Measurements from ENCODE around the gene HLA-B. TPM values are rescaled to one million over a fixed set of nuclear protein-coding genes. Genes with fewer than 3 reads are reported as not detected.
A peak's percentile ranks its signal among the peaks of the same experiment; 100 is the strongest.
"Not testable (repeated sequence)": the region's sequence is repeated elsewhere in the genome, so short reads cannot be mapped to it uniquely, and the experiment has no call there.

The HLA-B gene
- total RNA-seq, 1 donor from 2014 or later, result 990 TPM

DNA sequence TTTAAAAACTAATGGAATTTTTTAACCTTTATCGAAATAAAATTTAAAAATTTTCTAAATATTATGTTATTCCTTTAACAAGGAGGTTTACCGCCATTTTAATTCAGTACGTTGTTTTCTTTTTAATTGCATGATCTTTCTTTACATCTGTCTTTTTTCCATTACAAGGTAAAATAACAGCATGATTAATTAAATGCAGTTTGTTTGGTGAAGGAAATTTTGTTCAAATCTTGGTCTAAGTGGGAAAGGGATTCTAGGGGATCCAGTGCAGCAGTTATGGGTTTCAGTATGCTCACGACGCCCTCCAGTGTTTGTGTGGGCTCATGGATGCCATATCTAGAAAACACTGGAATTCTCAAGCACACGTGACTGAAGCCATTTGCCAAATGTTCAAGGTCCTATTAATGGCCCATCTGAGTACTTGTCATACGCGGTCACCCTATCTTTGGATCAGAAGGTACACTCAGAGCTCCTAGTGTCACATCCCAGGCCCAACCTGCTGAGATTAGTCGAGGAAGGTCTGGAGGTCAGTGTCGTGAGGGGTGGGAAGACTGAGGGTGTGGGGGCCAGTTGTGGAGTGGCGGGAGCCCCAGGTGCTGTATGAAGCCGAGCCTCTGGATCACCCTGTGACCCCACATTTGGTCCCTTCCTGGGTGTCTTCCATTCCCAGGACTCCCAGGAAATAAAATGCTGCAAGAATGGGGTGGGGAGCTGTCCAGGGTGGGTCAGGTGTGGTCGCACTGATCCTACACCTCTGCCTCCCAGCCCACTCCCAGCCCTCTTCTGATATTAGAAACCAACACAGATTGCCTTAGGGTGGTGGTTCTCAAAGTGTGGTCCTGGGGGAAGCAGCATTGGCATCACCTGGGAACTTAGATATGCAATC lies 32.2 kb upstream of the HLA-B start:
- intact Hi-C loops (cut with DNase I), result loop anchor here (5.0 kb wide), 1 partner anchor 98 kb away; no protein-coding TSS in a partner anchor
- DNase-seq (ENCODE audit: low spot score); ATAC-seq: not testable (repeated sequence)

- intact Hi-C loops (cut with DNase I), result loop anchor here (5.0 kb wide), 1 partner anchor 100 kb away; no protein-coding TSS in a partner anchor
- ATAC-seq (no peak), DNase-seq (ENCODE audit: low spot score) (no peak)
Observed at GRCh38 chr6:31386977-31387376, 30.0 kb upstream of the HLA-B start.

GRCh38 chr6:31386099-31386498 lies 29.1 kb upstream of the HLA-B start:
- DNase-seq (ENCODE audit: low spot score) (no peak), ATAC-seq (no peak)
- intact Hi-C loops (cut with DNase I), result loop anchor here (5.0 kb wide), 1 partner anchor 101 kb away; no protein-coding TSS in a partner anchor

- no peak for DNase-seq (ENCODE audit: low spot score)
- intact Hi-C loops (cut with DNase I), result loop anchor here (5.0 kb wide), 1 partner anchor 102 kb away; no protein-coding TSS in a partner anchor
- ATAC-seq, result no peak
Observed at GRCh38 chr6:31385041-31385440, 28.1 kb upstream of the HLA-B start.

DNA sequence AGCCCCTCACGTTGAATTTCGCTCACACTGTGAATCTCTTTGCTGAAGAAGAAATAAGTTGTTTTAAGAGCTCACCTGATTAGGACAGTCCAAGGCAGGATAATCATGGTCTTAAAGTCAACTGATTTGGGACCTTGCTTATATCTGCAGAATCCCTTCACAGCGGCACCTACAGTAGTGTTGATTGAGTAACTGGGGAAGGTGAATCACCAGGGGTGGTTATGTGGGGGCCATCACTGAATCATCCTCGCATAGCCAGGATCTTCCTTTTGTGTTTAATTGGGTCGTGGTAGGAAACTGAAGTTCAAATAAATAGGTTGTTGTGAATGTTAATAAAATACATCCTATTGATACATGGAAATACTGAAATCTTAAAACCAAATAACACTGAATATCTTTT lies 26.2 kb upstream of the HLA-B start:
- ATAC-seq (no peak), DNase-seq (ENCODE audit: low spot score) (no peak)
- intact Hi-C loops (cut with DNase I), result no loop called here

GRCh38 chr6:31381666-31382065 lies 24.7 kb upstream of the HLA-B start:
- DNase-seq (ENCODE audit: low spot score) (no peak), ATAC-seq (no peak)
- intact Hi-C loops (cut with DNase I), result no loop called here

DNA sequence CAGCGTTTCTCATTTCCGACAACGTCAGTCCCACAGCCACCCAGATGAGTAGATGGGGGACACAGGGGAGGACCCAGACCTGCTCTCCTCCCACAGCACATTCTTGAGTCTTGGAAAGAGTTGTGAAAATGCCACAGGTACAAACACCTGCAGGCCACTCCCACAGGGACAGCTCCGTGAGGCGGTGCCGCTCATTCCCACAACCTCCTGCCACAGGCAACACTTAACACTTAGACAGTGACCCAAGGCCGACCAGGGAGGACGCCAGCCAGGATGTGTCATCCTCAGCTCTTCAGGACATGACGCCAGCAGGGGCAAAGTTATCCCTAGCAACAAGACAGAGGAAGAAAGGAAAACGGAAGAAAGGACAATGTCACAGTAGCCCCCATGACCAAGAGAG lies 22.9 kb upstream of the HLA-B start:
- no peak for ATAC-seq
- intact Hi-C loops (cut with DNase I), result no loop called here
- DNase-seq (ENCODE audit: low spot score), result no peak

DNA sequence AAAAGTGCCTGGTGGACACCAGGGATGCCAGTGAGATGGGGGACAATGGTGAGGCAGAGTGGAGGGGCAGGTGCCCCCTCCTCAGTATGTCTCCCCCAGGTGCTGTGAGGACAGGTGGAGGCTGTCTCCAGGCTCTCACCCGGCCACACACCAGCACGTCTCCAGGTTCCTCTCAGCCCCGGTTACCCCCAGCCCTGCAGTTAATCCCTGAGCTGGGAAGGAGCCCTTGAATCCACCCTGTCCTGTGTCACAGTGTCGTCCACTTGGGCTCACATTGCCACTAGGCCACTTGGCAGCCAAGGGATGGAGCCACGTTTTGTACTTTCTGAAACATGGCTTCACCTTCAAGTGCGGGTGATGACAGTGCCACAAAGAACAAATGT lies 21.7 kb upstream of the HLA-B start:
- intact Hi-C loops (cut with DNase I), result no loop called here
- no peak for ATAC-seq
- DNase-seq (ENCODE audit: low spot score), result no peak

DNA sequence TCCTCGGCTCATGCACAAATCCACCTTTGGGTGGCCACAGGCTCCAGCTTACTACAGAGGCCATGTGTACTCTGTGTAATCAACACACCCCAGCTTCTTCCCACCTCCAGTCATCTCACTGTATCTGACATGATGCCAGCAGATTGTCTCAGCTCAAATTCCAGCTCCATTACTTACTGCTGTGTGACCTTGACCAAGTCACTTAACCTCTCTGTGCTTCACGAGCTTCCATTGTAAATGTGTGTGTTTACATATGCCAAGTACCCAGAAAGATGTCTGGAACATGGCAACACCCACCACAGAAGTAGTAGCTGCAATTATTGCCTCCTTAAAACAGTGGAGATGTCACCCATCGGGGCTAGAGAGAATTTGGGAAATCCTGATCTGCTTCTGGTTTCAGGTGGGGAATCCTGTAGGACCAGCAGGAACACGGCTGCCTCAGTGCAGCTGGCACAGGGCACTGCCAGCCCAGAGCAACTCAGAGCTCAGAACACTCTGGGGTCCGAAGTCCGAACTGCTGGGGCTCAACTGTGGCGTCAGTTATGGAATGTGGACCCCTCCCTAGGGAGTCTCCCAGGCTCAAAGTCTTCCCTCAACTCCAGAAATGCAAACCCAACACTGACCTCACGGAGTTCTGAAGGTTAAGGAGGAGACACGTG lies 21.2 kb upstream of the HLA-B start:
- no peak for ATAC-seq
- intact Hi-C loops (cut with DNase I), result no loop called here
- DNase-seq (ENCODE audit: low spot score), result no peak

DNA sequence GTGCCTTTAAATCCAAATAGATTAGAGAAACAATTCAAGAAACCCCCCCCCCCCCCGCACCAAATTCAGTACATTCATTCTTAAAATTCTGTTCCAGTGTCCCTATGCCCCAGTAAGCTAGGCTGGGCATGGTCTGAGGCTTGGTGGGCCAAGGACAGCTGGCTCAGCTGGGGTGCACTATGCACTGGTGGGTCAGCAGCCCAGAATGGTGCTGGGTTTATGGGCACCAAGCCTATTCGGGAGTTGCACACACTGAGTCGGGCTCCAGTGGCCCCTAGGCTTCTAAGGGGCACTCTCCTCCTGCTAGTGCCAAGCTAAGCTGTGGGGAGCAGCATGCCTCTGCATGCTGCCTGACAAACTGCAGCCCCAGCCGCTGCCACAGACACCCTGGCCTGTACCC lies 20.1 kb upstream of the HLA-B start:
- DNase-seq (ENCODE audit: low spot score) (no peak), ATAC-seq (peak; percentile 58)
- intact Hi-C loops (cut with DNase I), result no loop called here

DNA sequence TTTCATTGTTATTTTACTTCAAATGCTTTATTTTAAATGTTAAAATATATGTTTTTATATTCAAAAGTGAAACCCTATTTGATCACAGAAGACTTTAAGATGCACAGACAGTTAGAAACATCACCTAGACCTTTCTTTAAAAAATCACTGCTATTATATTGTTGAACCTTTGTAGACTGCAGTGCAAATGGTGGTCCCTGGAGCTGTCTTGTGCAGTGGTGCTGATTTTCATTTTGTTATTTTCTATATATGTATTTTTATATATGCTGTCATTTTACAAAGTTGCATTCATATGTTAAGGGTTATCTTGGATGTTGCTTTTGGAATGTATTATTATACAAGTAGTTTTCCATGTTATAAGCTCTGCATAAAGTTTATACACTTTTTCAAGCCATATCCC lies 18.7 kb upstream of the HLA-B start:
- DNase-seq (ENCODE audit: low spot score) (no peak), ATAC-seq (no peak)
- intact Hi-C loops (cut with DNase I), result no loop called here

GRCh38 chr6:31374118-31374517 lies 17.1 kb upstream of the HLA-B start:
- ATAC-seq; intact Hi-C loops (cut with DNase I); DNase-seq (ENCODE audit: low spot score): not testable (repeated sequence)

- DNase-seq (ENCODE audit: low spot score) (no peak), ATAC-seq (no peak)
- intact Hi-C loops (cut with DNase I), result loop anchor here (5.0 kb wide), 1 partner anchor 231 kb away; the partner anchor contains the start of gene PSORS1C2
Observed at GRCh38 chr6:31368461-31368860, 11.5 kb upstream of the HLA-B start.

DNA sequence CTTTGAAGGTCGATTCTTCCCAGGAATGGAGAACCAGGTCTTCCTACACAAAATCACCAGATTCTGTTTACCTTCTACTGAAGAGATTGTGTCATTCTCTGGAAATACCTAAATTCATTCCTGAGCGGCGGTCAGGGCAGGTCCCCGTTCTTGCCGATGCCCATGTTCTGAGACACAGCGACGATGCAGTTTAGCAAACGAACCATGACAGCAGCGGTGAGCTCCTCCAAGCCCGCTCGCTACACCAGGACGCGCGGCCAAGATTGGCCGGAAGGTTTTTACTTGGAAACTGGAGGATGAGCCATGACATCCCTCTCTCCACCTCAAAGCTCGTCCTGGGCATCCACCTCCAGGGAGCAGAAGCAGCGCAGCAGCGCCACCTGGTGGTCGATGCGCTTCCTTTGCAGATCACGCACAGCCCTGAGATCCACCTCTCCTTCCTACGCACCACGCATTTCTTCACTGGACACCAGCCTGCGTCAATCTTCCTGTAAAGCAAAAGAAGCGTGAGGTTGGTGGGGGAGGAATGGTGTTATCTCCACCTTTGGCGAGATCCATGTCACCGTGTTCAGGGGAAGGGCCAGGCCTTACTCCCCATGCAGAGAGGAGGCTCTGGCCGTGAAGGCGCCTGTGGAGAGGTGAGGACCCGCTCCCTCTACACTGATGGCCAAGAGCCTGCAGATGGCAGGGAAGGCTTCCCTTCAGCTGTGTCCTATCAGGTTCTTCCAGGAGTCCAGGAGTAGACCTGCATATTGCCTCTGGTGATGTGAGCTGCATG lies 9.9 kb upstream of the HLA-B start:
- intact Hi-C loops (cut with DNase I), result loop anchor here (5.0 kb wide), 1 partner anchor 230 kb away; the partner anchor contains the start of gene PSORS1C2
- peak; percentile 92 for DNase-seq (ENCODE audit: low spot score)
- peak; percentile 100 for ATAC-seq

GRCh38 chr6:31365864-31366263 lies 8.9 kb upstream of the HLA-B start:
- DNase-seq (ENCODE audit: low spot score) (no peak), ATAC-seq (no peak)
- intact Hi-C loops (cut with DNase I), result loop anchor here (2.0 to 5.0 kb wide), 2 partner anchors 49 to 229 kb away; partner anchors contain the start of gene PSORS1C2

DNA sequence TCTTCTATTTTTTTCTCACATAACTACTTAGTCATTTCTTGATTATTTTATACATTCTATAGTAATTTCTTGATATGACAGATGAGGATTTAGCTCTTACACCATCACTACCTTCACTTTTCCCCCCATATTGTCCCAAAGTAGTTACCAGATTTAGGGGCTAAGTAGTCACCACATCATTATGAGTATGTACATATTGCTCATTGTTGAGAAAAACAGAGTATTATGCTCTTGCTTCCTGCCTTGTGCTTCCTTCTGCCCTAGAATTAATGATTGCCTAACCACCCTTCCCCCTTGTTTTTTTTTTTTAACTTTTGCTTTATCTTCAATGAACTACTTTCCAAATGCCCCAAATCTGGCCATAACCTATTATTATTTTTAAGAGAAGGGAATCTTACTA lies 6.8 kb upstream of the HLA-B start:
- DNase-seq (ENCODE audit: low spot score) (no peak), ATAC-seq (no peak)
- intact Hi-C loops (cut with DNase I), result loop anchor here (2.0 kb wide), 1 partner anchor 47 kb away; no protein-coding TSS in a partner anchor

GRCh38 chr6:31362751-31363150 lies 5.8 kb upstream of the HLA-B start:
- intact Hi-C loops (cut with DNase I), result no loop called here

GRCh38 chr6:31359581-31359980 lies 2.6 kb upstream of the HLA-B start:
- no peak for ATAC-seq
- intact Hi-C loops (cut with DNase I), result no loop called here
- DNase-seq (ENCODE audit: low spot score), result no peak

More at GRCh38 chr6:31362751-31363150, 5.8 kb upstream of the HLA-B start:
- DNase-seq (ENCODE audit: low spot score) (no peak), ATAC-seq (no peak)

GRCh38 chr6:31358302-31358701 lies 1.3 kb upstream of the HLA-B start:
- DNase-seq (ENCODE audit: low spot score) (no peak), ATAC-seq (no peak)
- intact Hi-C loops (cut with DNase I), result no loop called here
